Measurements from ENCODE around the gene MKNK1. TPM values are rescaled to one million over a fixed set of nuclear protein-coding genes. Genes with fewer than 3 reads are reported as not detected.

The MKNK1 gene
- total and polyA plus RNA-seq, 2 experiments from 2014 or later = 15.5 to 16.1 TPM

GRCh38 chr1:46549697-46550681, 54.1 kb downstream of the MKNK1 start:
- Histone ChIP-seq H4K20me1 (ENCODE audit: insufficient read depth) (no peaks in the 10 kb centered on the region), H3K9ac (no peak overlapping the region), H3K36me3 (ENCODE audit: low read depth) (no peaks in the 10 kb centered on the region), H3K27ac (no peak overlapping the region), H3K9me3 (ENCODE audit: low read depth) (no peaks in the 10 kb centered on the region), H3K4me3 (no peak overlapping the region), H3K9me2 (ENCODE audit: insufficient read depth) (no peaks in the 10 kb centered on the region), H2AFZ (no peak overlapping the region), H3K4me1 (ENCODE audit: insufficient read depth) (no peaks in the 10 kb centered on the region), H3K27me3 (replicated peaks; ENCODE audit: insufficient read depth) (peaks cover 40% of the 10 kb centered on the region), H3K4me2 (ENCODE audit: unreplicated experiment) (no peak overlapping the region), H3F3A (ENCODE audit: insufficient read depth) (no peaks in the 10 kb centered on the region), H3K79me2 (ENCODE audit: insufficient read depth) (no peaks in the 10 kb centered on the region)
- WGBS, 2 experiments (ENCODE audit: low coverage in 1 of 2, low lambda C conversion rate in 2 of 2, missing lambda C conversion rate in 2 of 2) = 49 to 63% methylated on average over 13 to 20 of the region's 20 CpGs
- in situ Hi-C loops (cut with MboI) = no loop called here
- peak; percentile 82 for DNase-seq
- TF ChIP-seq EZH2phosphoT487 (IDR thresholded peaks at IDR 0.05; ENCODE audit: insufficient read depth, low read depth) (no peak), EZH2 (IDR thresholded peaks at IDR 0.05; ENCODE audit: insufficient read depth, poor library complexity, severe bottlenecking) (no peak)

GRCh38 chr1:46547481-46548383, 56.3 kb downstream of the MKNK1 start:
- Histone ChIP-seq H3K9me2 (ENCODE audit: insufficient read depth) (no peaks in the 10 kb centered on the region), H3K36me3 (ENCODE audit: low read depth) (no peaks in the 10 kb centered on the region), H3F3A (ENCODE audit: insufficient read depth) (no peaks in the 10 kb centered on the region), H3K4me2 (ENCODE audit: unreplicated experiment) (no peak overlapping the region), H3K27me3 (replicated peaks; ENCODE audit: insufficient read depth) (peaks cover 61% of the 10 kb centered on the region), H3K27ac (no peak overlapping the region), H3K4me1 (ENCODE audit: insufficient read depth) (no peaks in the 10 kb centered on the region), H4K20me1 (ENCODE audit: insufficient read depth) (no peaks in the 10 kb centered on the region), H3K9me3 (ENCODE audit: low read depth) (no peaks in the 10 kb centered on the region), H3K4me3 (no peak overlapping the region), H2AFZ (no peak overlapping the region), H3K9ac (no peak overlapping the region), H3K79me2 (ENCODE audit: insufficient read depth) (no peaks in the 10 kb centered on the region)
- 52 to 63% methylated on average over 20 to 22 of the region's 22 CpGs for WGBS, 2 experiments (ENCODE audit: low coverage in 1 of 2, low lambda C conversion rate in 2 of 2, missing lambda C conversion rate in 2 of 2)
- in situ Hi-C loops (cut with MboI) = no loop called here
- DNase-seq = peak; percentile 75
- TF ChIP-seq EZH2 (IDR thresholded peaks at IDR 0.05; ENCODE audit: insufficient read depth, poor library complexity, severe bottlenecking) (no peak), EZH2phosphoT487 (IDR thresholded peaks at IDR 0.05; ENCODE audit: insufficient read depth, low read depth) (no peak)

GRCh38 chr1:46546210-46546609, 57.9 kb downstream of the MKNK1 start:
- in situ Hi-C loops (cut with MboI) = no loop called here
- H3F3A ChIP-seq (ENCODE audit: insufficient read depth) = no peaks in the 10 kb centered on the region
- 53 to 60% methylated on average over 5 of the region's 5 CpGs for WGBS, 2 experiments (ENCODE audit: low coverage in 1 of 2, low lambda C conversion rate in 2 of 2, missing lambda C conversion rate in 2 of 2)
- no peak overlapping the region for H3K4me2 ChIP-seq (ENCODE audit: unreplicated experiment)
- DNase-seq = no peak
- H4K20me1 ChIP-seq (ENCODE audit: insufficient read depth) = no peaks in the 10 kb centered on the region
- no peaks in the 10 kb centered on the region for H3K9me2 ChIP-seq (ENCODE audit: insufficient read depth)
- H3K36me3 ChIP-seq (ENCODE audit: low read depth) = no peaks in the 10 kb centered on the region
- no peaks in the 10 kb centered on the region for H3K79me2 ChIP-seq (ENCODE audit: insufficient read depth)
- H3K4me1 ChIP-seq (ENCODE audit: insufficient read depth) = no peaks in the 10 kb centered on the region
- no peak overlapping the region for H2AFZ ChIP-seq
- H3K4me3 ChIP-seq = no peak overlapping the region
- H3K9me3 ChIP-seq (ENCODE audit: low read depth) = no peaks in the 10 kb centered on the region
- H3K27me3 ChIP-seq (replicated peaks; ENCODE audit: insufficient read depth) = peaks cover 55% of the 10 kb centered on the region
- H3K27ac ChIP-seq = no peak overlapping the region
- H3K9ac ChIP-seq = no peak overlapping the region
- TF ChIP-seq EZH2 (IDR thresholded peaks at IDR 0.05; ENCODE audit: insufficient read depth, poor library complexity, severe bottlenecking) = no peak
- no peak for TF ChIP-seq EZH2phosphoT487 (IDR thresholded peaks at IDR 0.05; ENCODE audit: insufficient read depth, low read depth)

- no peaks in the 10 kb centered on the region for H4K20me1 ChIP-seq (ENCODE audit: insufficient read depth)
- no peak overlapping the region for H3K9ac ChIP-seq
- H3K4me2 ChIP-seq (ENCODE audit: unreplicated experiment) = no peak overlapping the region
- no peaks in the 10 kb centered on the region for H3F3A ChIP-seq (ENCODE audit: insufficient read depth)
- no peaks in the 10 kb centered on the region for H3K79me2 ChIP-seq (ENCODE audit: insufficient read depth)
- TF ChIP-seq EZH2 (IDR thresholded peaks at IDR 0.05; ENCODE audit: insufficient read depth, poor library complexity, severe bottlenecking) (no peak), EZH2phosphoT487 (IDR thresholded peaks at IDR 0.05; ENCODE audit: insufficient read depth, low read depth) (no peak)
- H3K9me2 ChIP-seq (ENCODE audit: insufficient read depth) = no peaks in the 10 kb centered on the region
- H3K9me3 ChIP-seq (ENCODE audit: low read depth) = no peaks in the 10 kb centered on the region
- no peak for DNase-seq
- no peaks in the 10 kb centered on the region for H3K4me1 ChIP-seq (ENCODE audit: insufficient read depth)
- H3K27ac ChIP-seq = no peak overlapping the region
- peaks cover 51% of the 10 kb centered on the region for H3K27me3 ChIP-seq (replicated peaks; ENCODE audit: insufficient read depth)
- WGBS, 2 experiments (ENCODE audit: low coverage in 1 of 2, low lambda C conversion rate in 2 of 2, missing lambda C conversion rate in 2 of 2) = 63 to 82% methylated on average over 3 of the region's 3 CpGs
- H3K4me3 ChIP-seq = no peak overlapping the region
- in situ Hi-C loops (cut with MboI) = no loop called here
- no peak overlapping the region for H2AFZ ChIP-seq
- H3K36me3 ChIP-seq (ENCODE audit: low read depth) = no peaks in the 10 kb centered on the region
Observed at GRCh38 chr1:46545784-46546183, 58.3 kb downstream of the MKNK1 start.
